ENCODE data around the gene TTC12. TPM values are rescaled to one million over a fixed set of nuclear protein-coding genes. Genes with fewer than 3 reads are reported as not detected.
A peak's percentile ranks its signal among the peaks of the same experiment; 100 is the strongest.

Gene TTC12
- total and polyA plus RNA-seq, 10 of the 15 experiments (the other 5 are each of a cell fraction or from before 2014, with no cell fraction given), result 3.7 to 14.0 (median 8.1) TPM

GRCh38 chr11:113314389-113315301 is at the start of gene TTC12 (continued):
- TF ChIP-seq TCF7 (IDR thresholded peaks at IDR 0.05; ENCODE audit: borderline replicate concordance) (no peak), SMAD5 (IDR thresholded peaks at IDR 0.05; ENCODE audit: low read depth) (no peak), PBX3 (IDR thresholded peaks at IDR 0.05; ENCODE audit: insufficient replicate concordance, low read depth, low read length) (no peak), JUNB (IDR thresholded peaks at IDR 0.05) (no peak), SPI1 (IDR thresholded peaks at IDR 0.05; ENCODE audit: borderline replicate concordance, insufficient read depth, low read depth, low read length) (no peak), PRDM15 (CRISPR knock-in tag; IDR thresholded peaks at IDR 0.05) (no peak), RELB (IDR thresholded peaks at IDR 0.05; ENCODE audit: low read depth) (peak; percentile 62; the same call in 1 of the 2 replicates), SUZ12 (IDR thresholded peaks at IDR 0.05; ENCODE audit: unreplicated experiment) (no peak), ELK1 (IDR thresholded peaks at IDR 0.05; ENCODE audit: low read depth, low read length) (no peak), POLR2AphosphoS2 (IDR thresholded peaks at IDR 0.05; ENCODE audit: low read depth, low read length) (0 out of 2 replicates have a peak, but pooled peaks have one; percentile 43), TBL1XR1 (IDR thresholded peaks at IDR 0.05; ENCODE audit: low read depth, low read length) (no peak), MYC (IDR thresholded peaks at IDR 0.05; ENCODE audit: insufficient read depth, insufficient read length, insufficient replicate concordance, low read length, severe bottlenecking) (no peak), NBN (IDR thresholded peaks at IDR 0.05) (no peak), MAX (IDR thresholded peaks at IDR 0.05; ENCODE audit: low read depth, low read length) (peak; percentile 73; the same call in 1 of the 2 replicates), IKZF1 (conservative IDR thresholded peaks at IDR 0.05) (peak; percentile 75)
